NCI-H82 (cell line): ENCODE data around the gene FHL3.

ENCODE experiments used
- DNase-seq: peaks from one replicate; lab custom pipeline; 2025; lab: John Stamatoyannopoulos, UW

The FHL3 gene

GRCh38 chr1:38012363-38013226 is 7.3 kb upstream of the FHL3 start, which contains the start of gene UTP11:
UTP11 (plus strand) TSS chr1:38012734; CDS start chr1:38012803, 69 bp downstream.
- DNase-seq, result peak; percentile 100

- DNase-seq, result no peak
These were observed 4.5 kb upstream of the FHL3 start for GRCh38 chr1:38009841-38010180.

GRCh38 chr1:38009088-38009840 is 4.0 kb upstream of the FHL3 start:
- no peak for DNase-seq

GRCh38 chr1:38006008-38006828 is 904 bp upstream of the FHL3 start:
- DNase-seq, result peak; percentile 67

- peak; percentile 54 for DNase-seq
These were observed 818 bp downstream of the FHL3 start for GRCh38 chr1:38004284-38005108.

GRCh38 chr1:38003261-38004250 is 1.8 kb downstream of the FHL3 start:
- DNase-seq, result peak; percentile 35

DNA sequence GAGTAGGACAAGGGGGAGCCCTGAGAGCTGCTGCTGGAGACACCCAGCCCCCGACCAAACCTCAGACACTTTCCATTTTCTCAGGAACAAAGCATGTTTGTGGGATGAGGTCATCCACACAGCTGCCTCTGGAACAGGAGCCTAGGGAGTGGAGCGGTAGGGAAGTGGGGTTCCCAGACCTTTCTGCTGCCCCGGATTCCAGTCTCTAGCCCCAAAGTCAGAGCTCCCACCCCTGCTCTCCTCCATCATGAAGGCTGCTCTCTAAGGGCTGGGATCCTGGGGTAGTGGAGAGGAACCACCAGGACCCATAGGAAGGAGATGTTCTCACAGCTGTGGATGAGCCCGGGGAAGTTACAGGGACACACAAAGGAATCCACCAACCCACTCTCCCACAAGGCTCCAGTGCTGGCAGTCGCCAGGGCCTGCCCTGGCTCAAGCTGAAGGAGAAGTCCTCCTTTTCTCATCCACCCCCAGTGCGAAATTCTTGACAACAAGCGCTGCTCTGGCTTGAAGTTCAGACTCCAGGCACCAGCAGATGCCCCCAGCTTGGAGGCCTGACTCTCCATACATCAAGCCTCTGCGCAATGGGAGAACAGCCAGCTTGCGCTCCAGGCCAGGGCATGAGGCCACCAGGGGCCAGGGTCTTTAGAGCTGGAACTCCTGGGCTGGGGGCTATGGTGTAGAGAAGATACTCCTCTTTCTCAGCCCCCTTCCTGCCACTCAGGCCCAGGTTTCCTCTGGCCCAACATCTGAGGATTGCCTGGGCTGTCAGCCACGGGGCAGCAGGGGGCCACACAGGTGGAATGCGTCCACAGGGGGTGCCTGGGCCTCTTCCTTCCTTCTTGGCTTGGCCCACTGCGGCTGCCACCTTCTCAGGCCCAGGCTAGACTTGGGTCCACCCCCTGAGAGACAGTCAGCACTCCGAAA is 4.5 kb downstream of the FHL3 start:
- no peak for DNase-seq

DNA sequence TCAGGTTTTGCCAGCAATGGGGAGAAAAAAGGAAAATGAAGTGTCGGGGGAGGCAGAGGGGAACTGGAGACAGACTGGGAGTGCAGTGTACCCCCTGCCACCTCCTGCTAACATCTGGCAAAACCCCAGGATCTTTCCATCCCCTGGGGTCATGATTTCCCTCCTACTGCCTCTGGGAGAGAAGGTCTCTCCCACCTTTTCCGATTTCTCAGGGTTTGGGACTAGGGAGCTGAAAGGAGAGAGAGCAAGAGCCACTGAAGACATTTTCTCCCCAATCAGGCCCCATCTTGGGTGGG is 5.1 kb downstream of the FHL3 start:
- DNase-seq, result no peak

- no peak for DNase-seq
These were observed 5.7 kb downstream of the FHL3 start for GRCh38 chr1:37999430-38000232.

- no peak for DNase-seq
These were observed 6.3 kb downstream of the FHL3 start for GRCh38 chr1:37998913-37999429.

GRCh38 chr1:37998089-37998808 is 7.1 kb downstream of the FHL3 start:
- no peak for DNase-seq

- no peak for DNase-seq
These were observed 7.8 kb downstream of the FHL3 start for GRCh38 chr1:37997256-37998088.

DNA sequence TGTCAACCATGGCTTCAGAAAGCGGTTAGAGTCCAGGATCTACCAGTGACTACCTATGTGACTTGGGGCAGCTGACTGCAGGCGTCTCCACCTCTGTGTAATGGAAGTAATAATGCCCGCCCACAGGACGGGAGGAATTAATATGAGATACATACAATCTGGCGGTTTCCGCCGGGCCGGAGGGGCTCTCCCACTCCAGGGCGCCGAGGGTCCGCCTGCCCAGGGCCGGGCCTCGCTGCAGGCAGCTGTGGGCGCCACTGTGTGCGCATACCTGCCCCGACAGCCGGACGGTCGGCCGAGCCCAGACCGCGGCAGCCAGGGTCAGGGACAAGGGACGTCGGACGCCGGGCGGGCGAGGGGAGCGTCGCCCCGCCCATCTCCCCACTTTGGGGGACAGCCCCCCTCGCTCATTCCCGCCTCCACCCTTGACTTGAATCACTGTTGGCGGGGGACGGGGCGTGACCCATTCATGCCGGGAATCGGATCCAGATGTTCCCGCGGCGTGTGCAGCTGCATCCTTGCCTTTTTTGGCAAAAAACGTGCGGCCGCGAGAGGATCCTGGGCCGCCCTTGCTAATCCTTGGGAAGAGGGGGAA is 9.5 kb downstream of the FHL3 start:
- no peak for DNase-seq

- no peak for DNase-seq
These were observed 10.3 kb downstream of the FHL3 start for GRCh38 chr1:37994886-37995566.

DNA sequence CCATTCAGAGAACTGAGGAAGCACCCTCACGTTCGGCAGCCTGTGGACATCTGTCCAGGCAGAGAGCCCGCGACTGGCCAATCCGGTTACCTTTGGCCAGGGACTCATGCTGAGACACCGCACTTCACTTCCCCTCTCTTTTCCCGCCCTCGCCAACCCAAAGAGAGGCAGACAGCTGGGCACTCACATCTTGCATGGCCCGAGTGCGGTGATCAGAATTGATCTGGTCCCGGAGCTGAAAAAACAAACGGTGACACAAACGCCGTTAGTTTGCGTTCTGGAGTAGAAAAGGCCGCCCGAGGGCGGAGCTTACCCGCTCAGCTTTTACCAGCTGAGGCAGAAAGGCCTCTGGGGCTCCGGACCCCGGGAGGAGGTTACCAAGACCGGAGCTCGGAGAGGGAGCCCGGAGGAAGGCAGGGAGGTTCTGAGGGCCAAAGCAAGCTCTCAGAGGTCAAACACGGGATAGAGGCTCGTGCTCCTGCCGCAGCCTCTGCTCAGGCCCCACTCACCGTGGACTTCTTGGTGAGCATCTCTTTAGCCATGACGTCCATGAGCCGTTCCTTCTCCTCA is 15.9 kb downstream of the FHL3 start:
- peak; percentile 52 for DNase-seq
